GM19328 (cell line): Measurements from ENCODE around the gene HOXB1.
"Not testable (repeated sequence)": the region's sequence is repeated elsewhere in the genome, so short reads cannot be mapped to it uniquely, and the experiment has no call there.

Source experiments
- ATAC-seq: cut with Tn5 transposase; IDR thresholded peaks from one replicate; pipeline ENCODE4 v1.9.1; 2021; ENCODE audit warnings: mild to moderate bottlenecking, moderate library complexity; ENCODE audit not compliant: unreplicated experiment

HOXB1 gene

GRCh38 chr17:48544349-48545021, 13.7 kb upstream of the HOXB1 start:
- no peak for ATAC-seq

- no peak for ATAC-seq
Measured at GRCh38 chr17:48543854-48544348, 13.1 kb upstream of the HOXB1 start.

GRCh38 chr17:48543107-48543853, 12.5 kb upstream of the HOXB1 start:
- no peak for ATAC-seq

GRCh38 chr17:48542698-48543106, 11.9 kb upstream of the HOXB1 start:
- no peak for ATAC-seq

- no peak for ATAC-seq
Measured at GRCh38 chr17:48542114-48542656, 11.4 kb upstream of the HOXB1 start.

GRCh38 chr17:48541577-48542113, 10.8 kb upstream of the HOXB1 start:
- no peak for ATAC-seq

- no peak for ATAC-seq
Measured at GRCh38 chr17:48541036-48541576, 10.3 kb upstream of the HOXB1 start.

- no peak for ATAC-seq
Measured at GRCh38 chr17:48540213-48540612, 9.4 kb upstream of the HOXB1 start.

GRCh38 chr17:48539177-48539576, 8.4 kb upstream of the HOXB1 start:
- ATAC-seq: no peak

- ATAC-seq: no peak
Measured at GRCh38 chr17:48537316-48537715, 6.5 kb upstream of the HOXB1 start.

GRCh38 chr17:48535793-48536559, 5.2 kb upstream of the HOXB1 start:
- not testable (repeated sequence) for ATAC-seq

- ATAC-seq: no peak
Measured at GRCh38 chr17:48532261-48532660, 1.4 kb upstream of the HOXB1 start.

- ATAC-seq: no peak
Measured at GRCh38 chr17:48530208-48530886, 464 bp downstream of the HOXB1 start.

- no peak for ATAC-seq
Measured at GRCh38 chr17:48529683-48530009, 1.2 kb downstream of the HOXB1 start.

GRCh38 chr17:48528936-48529682, 1.7 kb downstream of the HOXB1 start:
- no peak for ATAC-seq

- no peak for ATAC-seq
Measured at GRCh38 chr17:48528153-48528935, 2.5 kb downstream of the HOXB1 start.

GRCh38 chr17:48527547-48527932, 3.3 kb downstream of the HOXB1 start:
- no peak for ATAC-seq

- ATAC-seq: no peak
Measured at GRCh38 chr17:48526608-48527546, 3.9 kb downstream of the HOXB1 start.
